ENCODE measurements around the gene FAM168A. TPM values are rescaled to one million over a fixed set of nuclear protein-coding genes. Genes with fewer than 3 reads are reported as not detected.

The FAM168A gene
- total RNA-seq, 1 experiment from 2014 or later: 30.4 TPM

- BruUV-seq (replicated peaks): no TSS peak
- H3K4me3 Mint-ChIP-seq (ENCODE audit: low read depth, unreplicated experiment): peak overlapping the region; percentile 93
- no peaks in the 10 kb centered on the region for H3K9me3 Mint-ChIP-seq (ENCODE audit: low read depth, unreplicated experiment)
- no peak overlapping the region for H3K27ac Mint-ChIP-seq (ENCODE audit: unreplicated experiment)
- CTCF ChIA-PET: no interaction called here
- DNase-seq: no peak
- no peak for TF ChIP-seq CTCF (IDR thresholded peaks at IDR 0.05; ENCODE audit: unreplicated experiment)
- intact Hi-C loops (cut with micrococcal nuclease; ENCODE audit: unreplicated experiment): loop anchor here (5.0 kb wide), 1 partner anchor 119 kb away; no protein-coding TSS in a partner anchor
- peaks cover 27% of the 10 kb centered on the region for H3K36me3 Mint-ChIP-seq (ENCODE audit: insufficient read depth, unreplicated experiment)
- no peaks in the 10 kb centered on the region for H3K27me3 Mint-ChIP-seq (ENCODE audit: unreplicated experiment)
- H3K4me1 Mint-ChIP-seq (ENCODE audit: low read depth, unreplicated experiment): peaks cover 22% of the 10 kb centered on the region
Observed at GRCh38 chr11:73596547-73596946, 1.4 kb downstream of the FAM168A start.

GRCh38 chr11:73592640-73593039 is 5.3 kb downstream of the FAM168A start:
- no TSS peak for BruUV-seq (replicated peaks)
- DNase-seq: no peak
- H3K4me1 Mint-ChIP-seq (ENCODE audit: low read depth, unreplicated experiment): peaks cover 15% of the 10 kb centered on the region
- no peaks in the 10 kb centered on the region for H3K9me3 Mint-ChIP-seq (ENCODE audit: low read depth, unreplicated experiment)
- CTCF ChIA-PET: no interaction called here
- no peak overlapping the region for H3K27ac Mint-ChIP-seq (ENCODE audit: unreplicated experiment)
- TF ChIP-seq CTCF (IDR thresholded peaks at IDR 0.05; ENCODE audit: unreplicated experiment): no peak
- H3K36me3 Mint-ChIP-seq (ENCODE audit: insufficient read depth, unreplicated experiment): peaks cover 10% of the 10 kb centered on the region
- H3K4me3 Mint-ChIP-seq (ENCODE audit: low read depth, unreplicated experiment): no peak overlapping the region
- intact Hi-C loops (cut with micrococcal nuclease; ENCODE audit: unreplicated experiment): no loop called here
- no peaks in the 10 kb centered on the region for H3K27me3 Mint-ChIP-seq (ENCODE audit: unreplicated experiment)

- no peak for DNase-seq
- H3K27me3 Mint-ChIP-seq (ENCODE audit: unreplicated experiment): no peaks in the 10 kb centered on the region
- TF ChIP-seq CTCF (IDR thresholded peaks at IDR 0.05; ENCODE audit: unreplicated experiment): no peak
- peaks cover 7% of the 10 kb centered on the region for H3K4me1 Mint-ChIP-seq (ENCODE audit: low read depth, unreplicated experiment)
- H3K36me3 Mint-ChIP-seq (ENCODE audit: insufficient read depth, unreplicated experiment): peaks cover under 1% of the 10 kb centered on the region
- intact Hi-C loops (cut with micrococcal nuclease; ENCODE audit: unreplicated experiment): no loop called here
- no peaks in the 10 kb centered on the region for H3K9me3 Mint-ChIP-seq (ENCODE audit: low read depth, unreplicated experiment)
- H3K27ac Mint-ChIP-seq (ENCODE audit: unreplicated experiment): no peak overlapping the region
- no TSS peak for BruUV-seq (replicated peaks)
- H3K4me3 Mint-ChIP-seq (ENCODE audit: low read depth, unreplicated experiment): no peak overlapping the region
- CTCF ChIA-PET: no interaction called here
Observed at GRCh38 chr11:73591743-73592142, 6.2 kb downstream of the FAM168A start.

GRCh38 chr11:73590991-73591390 is 6.9 kb downstream of the FAM168A start:
- CTCF ChIA-PET: no interaction called here
- no TSS peak for BruUV-seq (replicated peaks)
- Mint-ChIP-seq H3K27ac (ENCODE audit: unreplicated experiment) (no peak overlapping the region), H3K9me3 (ENCODE audit: low read depth, unreplicated experiment) (no peaks in the 10 kb centered on the region), H3K36me3 (ENCODE audit: insufficient read depth, unreplicated experiment) (no peaks in the 10 kb centered on the region), H3K4me3 (ENCODE audit: low read depth, unreplicated experiment) (no peak overlapping the region), H3K27me3 (ENCODE audit: unreplicated experiment) (no peaks in the 10 kb centered on the region), H3K4me1 (ENCODE audit: low read depth, unreplicated experiment) (no peaks in the 10 kb centered on the region)
- TF ChIP-seq CTCF (IDR thresholded peaks at IDR 0.05; ENCODE audit: unreplicated experiment): no peak
- intact Hi-C loops (cut with micrococcal nuclease; ENCODE audit: unreplicated experiment): no loop called here
- no peak for DNase-seq

Data from Calu3 (cell line).